ENCODE data around the gene SLC44A1.

Gene SLC44A1

GRCh38 chr9:105393576-105394344, 149.3 kb downstream of the SLC44A1 start:
- no peak for DNase-seq (ENCODE audit: low read depth)

DNA sequence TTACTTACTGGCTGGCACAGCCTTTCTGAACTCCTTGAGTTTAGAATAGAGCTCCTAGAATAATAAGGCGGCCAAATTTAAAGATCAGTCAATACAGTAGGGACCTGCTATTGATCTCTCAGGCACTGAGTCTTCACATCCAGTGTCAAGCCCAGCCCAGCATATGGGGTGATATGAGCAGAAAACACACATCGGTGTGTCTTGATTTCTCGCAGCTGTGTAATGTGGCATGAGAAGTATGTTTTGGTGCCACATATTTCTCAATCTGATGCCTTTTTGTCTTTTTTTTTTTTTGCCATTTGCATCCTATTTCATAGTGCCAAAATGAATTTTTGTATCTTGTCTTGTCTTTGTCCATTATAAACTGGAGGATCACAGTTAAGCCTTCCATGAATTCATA, 152.0 kb downstream of the SLC44A1 start:
- DNase-seq (ENCODE audit: low read depth) = no peak

- DNase-seq (ENCODE audit: low read depth) = no peak
Measured at GRCh38 chr9:105396901-105397300, 152.4 kb downstream of the SLC44A1 start.

GRCh38 chr9:105399117-105399516, 154.7 kb downstream of the SLC44A1 start:
- no peak for DNase-seq (ENCODE audit: low read depth)

- DNase-seq (ENCODE audit: low read depth) = peak; percentile 17
Measured at GRCh38 chr9:105401651-105402050, 157.2 kb downstream of the SLC44A1 start.

GRCh38 chr9:105403552-105404248, 159.2 kb downstream of the SLC44A1 start:
- no peak for DNase-seq (ENCODE audit: low read depth)

DNA sequence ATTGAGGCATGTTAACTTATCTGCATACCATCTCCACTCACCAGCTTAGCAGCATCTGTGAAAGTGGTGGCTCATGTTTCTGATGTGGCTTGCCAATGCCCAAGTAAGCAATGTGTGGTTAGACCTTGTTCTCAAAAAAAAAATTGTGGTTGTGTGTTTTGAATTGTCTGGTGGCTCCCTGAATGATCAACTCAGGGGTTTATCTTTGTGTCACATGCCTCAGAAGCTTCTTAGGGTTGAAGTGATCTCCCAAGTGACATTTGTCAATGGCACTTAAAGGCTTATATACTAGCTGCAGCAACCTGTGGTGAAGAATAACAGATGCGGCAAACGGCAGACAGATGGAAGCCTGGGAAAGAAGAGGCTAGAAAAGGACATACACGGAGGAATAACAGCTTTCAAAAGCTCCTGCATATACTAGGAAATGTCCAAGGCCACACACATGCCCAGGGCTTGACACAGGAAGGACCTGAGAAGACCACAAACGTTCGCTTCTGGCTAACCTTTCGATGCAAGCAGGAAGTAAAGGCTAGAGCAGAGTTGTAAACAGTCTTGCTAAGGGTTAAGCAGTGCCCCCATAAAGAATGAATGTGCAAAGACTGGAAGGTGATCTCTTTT, 161.2 kb downstream of the SLC44A1 start:
- DNase-seq (ENCODE audit: low read depth) = no peak

DNA sequence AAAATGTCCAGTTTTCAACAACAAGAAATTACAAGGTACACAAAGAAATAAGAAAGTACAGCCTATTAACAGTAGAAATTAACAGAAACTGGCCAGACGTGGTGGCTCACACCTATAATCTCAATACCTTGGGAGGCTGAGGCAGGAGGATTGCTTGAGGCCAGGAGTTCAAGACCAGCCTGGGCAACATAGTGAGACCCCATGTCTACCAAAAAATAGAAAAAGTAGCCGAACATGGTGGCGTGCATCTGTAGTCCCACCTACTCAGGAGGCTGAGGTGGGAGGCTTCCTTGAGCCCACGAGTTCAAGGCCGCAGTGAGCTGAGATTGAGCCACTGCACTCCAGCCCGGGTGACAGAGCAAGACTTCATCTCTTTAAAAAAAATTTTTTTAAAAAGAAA, 161.9 kb downstream of the SLC44A1 start:
- DNase-seq (ENCODE audit: low read depth) = no peak

GRCh38 chr9:105413525-105413924, 169.1 kb downstream of the SLC44A1 start:
- peak; percentile 38 for DNase-seq (ENCODE audit: low read depth)

DNA sequence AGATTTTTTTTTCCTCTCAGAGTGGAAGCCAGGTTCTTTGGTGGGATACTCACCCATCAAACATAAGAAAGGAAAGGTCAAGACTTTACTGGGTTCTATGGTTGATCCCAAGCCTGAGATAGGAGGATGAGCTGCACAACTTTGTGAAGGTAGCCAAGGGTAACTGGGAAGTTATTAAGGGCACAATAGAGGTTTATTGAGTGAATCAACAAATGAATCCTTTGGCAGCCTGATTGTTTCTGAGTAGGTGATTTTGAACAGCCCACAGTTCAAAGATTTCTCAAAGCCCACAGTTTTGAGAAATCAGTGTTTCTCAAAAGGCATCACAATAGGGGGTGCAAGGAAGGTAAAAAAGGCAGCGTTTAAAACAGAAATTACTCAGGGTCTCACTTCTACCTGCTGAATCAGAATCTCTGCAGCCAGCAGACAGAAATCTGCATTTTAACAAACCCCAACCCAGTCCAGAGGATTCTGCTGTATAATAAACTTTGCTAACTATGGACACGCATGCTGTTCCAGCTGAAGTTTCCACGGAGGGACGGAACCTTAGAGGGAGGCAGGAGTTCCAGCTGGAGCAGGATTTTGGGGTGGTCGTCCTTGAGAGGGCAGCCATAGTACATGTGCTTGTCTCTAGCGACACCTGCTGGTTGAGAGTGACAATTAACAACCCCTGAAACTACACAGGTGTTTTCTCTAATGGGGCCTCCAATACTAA, 170.7 kb downstream of the SLC44A1 start:
- peak; percentile 22 for DNase-seq (ENCODE audit: low read depth)

DNA sequence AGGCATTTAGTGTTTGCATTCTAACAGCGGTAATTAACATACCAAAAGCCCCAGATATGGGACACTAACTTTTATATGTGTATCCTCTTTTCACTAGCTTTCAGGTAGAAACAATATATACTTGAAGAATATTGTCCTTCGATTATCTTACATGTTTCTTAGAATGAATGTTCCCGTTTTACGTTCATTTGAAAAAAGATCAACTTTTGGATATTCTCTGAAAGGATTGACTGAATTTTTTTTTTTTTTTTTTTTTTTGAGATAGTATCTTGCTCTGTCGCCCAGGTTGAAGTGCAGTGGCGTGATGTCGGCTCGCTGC, 171.2 kb downstream of the SLC44A1 start:
- no peak for DNase-seq (ENCODE audit: low read depth)

- DNase-seq (ENCODE audit: low read depth) = no peak
Measured at GRCh38 chr9:105416840-105417239, 172.4 kb downstream of the SLC44A1 start.

DNA sequence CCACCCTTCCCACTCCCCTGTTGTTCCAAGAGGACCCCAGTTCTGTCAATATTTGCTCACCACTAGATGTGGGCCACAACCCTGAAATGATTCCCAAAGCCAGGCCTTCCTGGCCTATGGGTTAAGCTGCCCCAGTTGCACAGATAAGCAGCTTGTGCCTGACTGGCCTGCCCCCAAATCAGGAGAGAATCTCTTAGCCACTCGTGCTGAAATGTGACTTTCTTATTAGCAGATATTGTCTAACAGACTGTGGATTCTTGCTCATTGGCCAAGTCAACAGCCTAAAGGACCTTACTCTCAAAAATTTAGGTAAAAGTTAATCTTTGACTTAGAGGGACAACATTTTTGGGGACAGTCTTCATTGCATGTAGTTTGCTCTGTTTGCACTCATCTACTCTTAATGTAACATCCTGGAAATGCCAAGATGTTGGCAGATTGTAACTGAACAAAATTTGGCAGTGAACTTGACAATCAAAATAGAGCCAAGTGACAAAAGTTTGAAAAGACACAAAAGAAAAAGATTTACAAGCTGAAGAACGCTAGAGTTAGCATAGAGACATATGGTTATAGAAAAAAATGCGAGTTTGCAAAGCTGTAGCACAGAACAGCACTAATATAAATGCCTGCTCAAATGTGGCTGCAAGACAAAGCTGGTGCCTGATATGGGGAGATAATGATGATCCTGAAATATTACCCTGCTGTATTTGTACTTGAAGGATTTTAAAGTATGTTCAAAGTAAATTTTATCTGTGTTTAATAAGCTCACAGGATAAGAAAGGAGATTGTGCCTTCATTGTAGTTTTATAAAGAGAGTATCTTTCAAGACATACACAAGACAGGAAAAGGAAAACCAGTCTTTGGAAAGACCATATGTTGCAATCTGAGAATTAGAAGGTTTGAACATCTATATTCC, 174.4 kb downstream of the SLC44A1 start:
- DNase-seq (ENCODE audit: low read depth) = no peak

DNA sequence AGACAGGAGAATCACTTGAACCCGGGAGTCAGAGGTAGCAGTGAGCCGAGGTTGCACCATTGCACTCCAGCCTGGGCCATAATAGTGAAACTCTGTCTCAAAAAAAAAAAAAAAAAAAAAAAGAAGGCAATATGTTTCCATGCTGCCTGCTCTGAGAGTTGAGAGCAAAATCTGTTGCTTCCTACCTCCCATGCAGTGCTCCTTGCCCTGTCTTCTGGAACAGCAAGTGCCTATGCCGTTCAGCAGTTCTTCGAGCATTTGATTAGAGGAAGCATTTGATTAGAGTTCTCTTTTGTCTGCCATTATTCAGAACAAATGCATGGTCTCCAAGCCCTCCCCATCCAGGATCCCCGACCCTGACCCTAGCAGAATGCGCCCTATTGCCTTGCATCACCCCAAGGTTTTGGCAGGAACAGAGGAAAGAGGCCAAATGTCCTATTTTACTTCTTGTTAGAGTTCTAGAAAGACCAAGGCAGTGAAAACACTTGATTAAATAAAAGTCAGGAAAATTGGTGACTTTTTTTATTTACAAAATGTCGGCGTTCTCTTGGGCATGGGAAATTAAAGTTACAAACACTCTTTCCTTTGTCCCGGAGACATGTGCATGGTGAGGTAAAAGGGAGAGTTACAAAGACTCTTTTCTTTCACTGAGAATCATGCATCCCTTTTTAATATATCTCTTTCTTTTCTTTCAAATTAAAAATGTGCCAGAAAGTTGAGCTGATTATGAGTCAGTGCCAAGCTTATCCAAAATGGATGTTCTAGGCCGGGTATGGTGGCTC, 175.6 kb downstream of the SLC44A1 start:
- DNase-seq (ENCODE audit: low read depth) = no peak

- no peak for DNase-seq (ENCODE audit: low read depth)
Measured at GRCh38 chr9:105421154-105421553, 176.7 kb downstream of the SLC44A1 start.

DNA sequence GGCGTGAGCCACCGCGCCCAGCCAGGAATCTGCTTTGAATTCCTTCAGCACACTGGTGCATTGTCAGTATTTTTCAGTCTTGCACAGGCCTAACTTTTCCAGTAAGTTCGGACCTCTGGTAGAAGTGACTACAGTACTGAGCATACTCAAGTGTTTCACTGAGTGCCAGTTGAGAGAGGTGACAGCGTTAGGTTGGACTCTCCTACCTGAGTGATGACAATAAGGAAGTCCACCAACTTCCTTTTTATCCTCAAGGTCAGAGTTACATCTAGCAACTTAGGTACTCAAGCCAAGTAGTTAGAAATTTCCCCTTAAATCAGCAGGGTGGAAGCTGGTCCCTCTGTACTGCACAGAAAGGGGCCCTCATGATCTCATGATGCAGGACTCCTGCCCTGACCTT, 177.4 kb downstream of the SLC44A1 start:
- DNase-seq (ENCODE audit: low read depth) = no peak

- DNase-seq (ENCODE audit: low read depth) = no peak
Measured at GRCh38 chr9:105425816-105426433, 181.5 kb downstream of the SLC44A1 start.

GRCh38 chr9:105426657-105427056, 182.2 kb downstream of the SLC44A1 start:
- no peak for DNase-seq (ENCODE audit: low read depth)

DNA sequence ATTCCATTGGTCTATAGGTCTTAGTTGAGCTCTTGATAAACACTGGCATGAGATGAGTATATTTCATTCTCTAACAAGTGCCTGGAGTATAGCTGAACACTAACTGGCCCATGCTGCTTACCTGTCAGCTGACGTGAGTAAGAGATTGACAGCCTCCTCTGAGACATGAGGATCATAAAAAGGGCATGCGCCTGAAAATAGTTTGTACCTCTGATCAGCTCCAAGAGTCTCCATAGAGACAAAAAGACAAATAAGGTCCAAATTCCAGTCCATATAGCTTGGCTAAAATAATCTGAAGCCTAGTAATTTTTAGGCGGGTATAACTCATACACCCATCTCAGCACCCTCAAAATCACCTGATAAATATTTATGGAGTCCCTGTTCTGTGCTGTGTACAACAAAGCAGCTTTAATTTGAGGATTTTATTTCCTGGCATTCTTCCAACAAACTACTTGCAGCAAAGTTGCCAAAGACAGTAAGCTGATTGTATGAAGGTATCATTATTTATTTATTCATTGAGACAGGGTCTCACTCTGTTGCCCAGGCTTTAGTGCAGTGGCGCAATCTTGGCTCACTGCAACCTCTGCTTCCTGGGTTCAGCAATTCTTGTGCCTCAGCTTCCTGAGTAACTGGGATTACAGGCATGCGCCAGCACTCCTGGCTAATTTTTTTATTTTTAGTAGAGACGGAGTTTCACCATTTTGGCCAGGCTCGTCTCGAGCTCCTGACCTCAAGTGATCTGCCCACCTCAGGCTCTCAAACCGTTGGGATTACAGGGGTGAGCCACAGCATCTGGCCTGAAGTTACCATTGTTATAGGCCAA, 187.2 kb downstream of the SLC44A1 start:
- DNase-seq (ENCODE audit: low read depth) = no peak

Measured in fibroblast of the conjunctiva (primary cell).